ENCODE measurements around the gene CFDP1.

DNA sequence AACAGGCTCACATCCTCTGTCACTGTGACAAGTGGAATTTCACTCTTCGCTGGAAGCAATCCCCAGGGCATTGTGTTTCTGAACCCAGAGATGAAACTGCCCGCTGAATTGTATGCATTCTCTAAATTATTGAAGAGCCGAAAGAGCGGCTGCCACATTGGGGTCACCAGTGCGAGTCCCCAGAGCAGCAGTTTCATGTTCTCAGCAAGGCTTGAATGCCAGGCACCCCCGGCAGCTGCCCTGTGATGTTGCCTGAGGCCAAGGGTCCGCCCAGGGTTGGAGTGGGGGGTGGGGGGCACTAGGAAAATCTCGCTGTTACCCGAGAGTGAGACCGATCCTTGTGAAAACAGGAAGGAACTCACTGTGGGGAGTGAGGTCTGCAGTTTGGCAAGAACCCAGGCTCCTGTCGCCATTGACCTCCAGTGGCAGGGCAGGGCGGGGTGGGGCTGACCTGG lies 161.2 kb downstream of the CFDP1 start:
- TF ChIP-seq POLR2A (IDR thresholded peaks at IDR 0.05), result no peak
- TF ChIP-seq, protein P1, sequence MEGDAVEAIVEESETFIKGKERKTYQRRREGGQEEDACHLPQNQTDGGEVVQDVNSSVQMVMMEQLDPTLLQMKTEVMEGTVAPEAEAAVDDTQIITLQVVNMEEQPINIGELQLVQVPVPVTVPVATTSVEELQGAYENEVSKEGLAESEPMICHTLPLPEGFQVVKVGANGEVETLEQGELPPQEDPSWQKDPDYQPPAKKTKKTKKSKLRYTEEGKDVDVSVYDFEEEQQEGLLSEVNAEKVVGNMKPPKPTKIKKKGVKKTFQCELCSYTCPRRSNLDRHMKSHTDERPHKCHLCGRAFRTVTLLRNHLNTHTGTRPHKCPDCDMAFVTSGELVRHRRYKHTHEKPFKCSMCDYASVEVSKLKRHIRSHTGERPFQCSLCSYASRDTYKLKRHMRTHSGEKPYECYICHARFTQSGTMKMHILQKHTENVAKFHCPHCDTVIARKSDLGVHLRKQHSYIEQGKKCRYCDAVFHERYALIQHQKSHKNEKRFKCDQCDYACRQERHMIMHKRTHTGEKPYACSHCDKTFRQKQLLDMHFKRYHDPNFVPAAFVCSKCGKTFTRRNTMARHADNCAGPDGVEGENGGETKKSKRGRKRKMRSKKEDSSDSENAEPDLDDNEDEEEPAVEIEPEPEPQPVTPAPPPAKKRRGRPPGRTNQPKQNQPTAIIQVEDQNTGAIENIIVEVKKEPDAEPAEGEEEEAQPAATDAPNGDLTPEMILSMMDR (IDR thresholded peaks at IDR 0.05), result no peak
- TF ChIP-seq POLR2AphosphoS5 (IDR thresholded peaks at IDR 0.05), result no peak
